NCI-H345 treated with DMSO at 0.1 percent for 48 hours (cell line): Measurements from ENCODE around the gene CRYAB.
"Not testable (repeated sequence)": the region's sequence is repeated elsewhere in the genome, so short reads cannot be mapped to it uniquely, and the experiment has no call there.

ENCODE experiments used
- DNase-seq: peaks from one replicate; lab custom pipeline; 2025; ENCODE audit not compliant: unreplicated experiment; lab: John Stamatoyannopoulos, UW

CRYAB gene

DNA sequence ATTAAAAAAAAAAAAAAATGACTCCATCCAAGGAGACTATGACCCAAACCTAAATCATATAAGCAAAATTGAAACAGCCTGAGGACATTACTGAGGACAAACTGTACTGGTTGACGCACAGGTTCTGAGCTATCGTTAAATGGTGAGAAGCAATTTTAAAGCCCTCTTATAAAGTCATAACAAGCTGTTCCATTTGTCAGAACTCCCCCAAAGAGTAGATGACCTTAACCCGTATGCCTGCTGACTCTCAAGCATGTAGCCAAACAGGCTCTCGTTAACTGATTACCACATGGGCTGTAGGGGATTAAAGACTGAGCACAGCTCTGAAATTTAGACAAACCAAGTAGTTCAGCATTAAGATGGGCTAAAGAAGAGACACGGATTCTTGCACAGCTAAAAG, 2.2 kb downstream of the CRYAB start:
- DNase-seq: no peak

DNA sequence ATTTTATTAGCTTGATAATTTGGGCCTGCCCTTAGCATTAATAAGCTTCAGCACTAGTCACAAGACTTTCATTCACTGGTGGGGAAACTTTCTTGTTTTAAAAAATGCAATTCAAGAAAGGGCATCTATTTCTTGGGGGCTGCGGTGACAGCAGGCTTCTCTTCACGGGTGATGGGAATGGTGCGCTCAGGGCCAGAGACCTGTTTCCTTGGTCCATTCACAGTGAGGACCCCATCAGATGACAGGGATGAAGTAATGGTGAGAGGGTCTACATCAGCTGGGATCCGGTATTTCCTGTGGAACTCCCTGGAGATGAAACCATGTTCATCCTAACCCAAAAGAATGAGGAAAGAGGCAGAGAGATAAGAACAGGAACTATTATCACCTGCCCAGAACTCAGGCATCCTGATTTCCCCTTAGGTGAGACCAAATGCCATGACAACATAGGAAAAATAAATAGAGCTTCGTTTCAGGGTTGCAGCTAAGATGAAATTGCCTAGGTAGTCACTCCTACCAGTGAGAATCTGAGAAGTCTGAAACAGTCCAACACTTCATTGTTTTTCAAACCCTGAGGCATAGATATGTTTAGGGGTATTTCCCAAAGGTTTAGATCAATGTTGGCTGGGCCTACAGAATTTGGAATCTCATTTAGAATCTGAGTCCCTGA, 2.8 kb downstream of the CRYAB start:
- DNase-seq: no peak

DNA sequence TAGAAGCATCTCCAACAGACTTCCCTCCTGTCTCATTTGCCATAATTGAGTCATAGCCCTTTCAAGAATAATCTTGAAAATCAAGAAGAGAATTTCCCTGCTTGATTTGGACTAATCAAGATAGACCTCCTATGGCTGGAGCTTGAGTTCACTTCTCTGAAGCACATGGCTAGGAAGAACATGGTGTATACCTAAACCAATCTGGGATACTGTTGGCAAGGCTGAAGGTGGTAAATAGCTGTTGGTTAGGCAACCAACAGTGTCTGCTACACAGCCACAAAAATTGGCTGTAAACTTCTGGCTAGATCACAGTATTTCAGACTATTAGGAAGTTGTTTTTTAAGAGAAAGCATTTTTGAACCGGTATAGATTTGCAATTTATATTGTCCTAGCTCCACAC, 4.9 kb downstream of the CRYAB start:
- no peak for DNase-seq

GRCh38 chr11:111905411-111905810, 6.2 kb downstream of the CRYAB start:
- no peak for DNase-seq

DNA sequence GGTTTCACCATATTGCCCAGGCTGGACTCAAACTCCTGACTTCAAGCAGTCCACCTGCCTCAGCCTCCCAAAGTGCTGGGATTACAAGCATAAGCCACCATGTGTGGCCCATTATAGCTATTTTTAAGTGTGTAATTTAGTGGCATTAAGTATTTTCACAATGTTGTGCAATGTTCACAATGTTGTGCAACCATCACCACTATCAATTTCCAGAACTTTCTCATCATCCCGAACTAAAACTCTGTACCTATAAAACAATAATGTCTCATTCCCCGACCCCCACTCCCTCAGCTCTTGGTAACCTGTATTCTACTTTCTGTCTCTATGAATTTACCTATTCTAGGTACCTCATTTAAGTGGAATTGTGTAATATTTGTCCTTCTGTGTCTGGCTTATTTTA, 24.7 kb downstream of the CRYAB start:
- no peak for DNase-seq

DNA sequence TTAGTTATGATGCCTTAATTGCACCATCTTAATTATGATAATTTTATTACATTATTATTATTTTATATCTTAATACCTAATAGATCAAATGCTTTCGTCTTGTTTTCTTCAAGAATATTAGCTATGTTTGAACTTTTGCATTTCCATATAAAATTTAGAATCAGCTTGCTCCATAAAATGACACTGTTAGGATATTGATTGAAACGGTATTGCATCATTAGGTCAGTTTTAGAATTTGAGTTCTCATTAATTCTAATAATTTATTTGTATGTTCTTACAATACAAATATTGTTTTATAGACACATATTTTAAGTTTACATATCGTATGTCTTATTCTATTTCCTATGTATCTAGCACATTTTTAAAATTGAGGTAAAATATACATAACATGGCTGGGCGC, 25.5 kb downstream of the CRYAB start:
- DNase-seq: no peak

GRCh38 chr11:111885053-111885452, 26.5 kb downstream of the CRYAB start:
- not testable (repeated sequence) for DNase-seq

DNA sequence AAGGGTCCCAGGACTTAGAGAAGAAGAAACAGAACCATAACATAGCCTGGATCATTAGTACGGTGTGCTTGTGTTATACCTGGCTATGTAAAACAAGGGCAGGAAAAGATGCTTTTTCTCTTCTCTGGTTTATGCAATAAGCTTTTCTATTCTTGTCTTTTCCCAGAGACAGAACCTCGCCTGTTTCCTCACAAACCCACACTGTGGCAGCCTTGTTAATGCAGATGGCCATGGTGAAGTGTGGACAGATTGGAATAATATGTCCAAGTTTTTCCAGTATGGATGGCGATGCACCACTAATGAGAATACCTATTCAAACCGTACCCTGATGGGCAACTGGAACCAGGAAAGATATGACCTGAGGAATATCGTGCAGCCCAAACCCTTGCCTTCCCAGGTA, 29.4 kb downstream of the CRYAB start:
- no peak for DNase-seq

- DNase-seq: no peak
Measured at GRCh38 chr11:111879637-111879960, 32.0 kb downstream of the CRYAB start.

- peak; percentile 95 for DNase-seq
Measured at GRCh38 chr11:111878849-111879636, 32.5 kb downstream of the CRYAB start, which contains the start of the genes CFAP68 and FDXACB1. Gene CFAP68 (plus strand): TSS chr11:111879541. CDS start chr11:111879561, 20 bp downstream. Gene FDXACB1 (minus strand): TSS chr11:111879165. CDS start chr11:111879132, 33 bp downstream.

- peak; percentile 58 for DNase-seq
Measured at GRCh38 chr11:111878385-111878848, 33.2 kb downstream of the CRYAB start.

DNA sequence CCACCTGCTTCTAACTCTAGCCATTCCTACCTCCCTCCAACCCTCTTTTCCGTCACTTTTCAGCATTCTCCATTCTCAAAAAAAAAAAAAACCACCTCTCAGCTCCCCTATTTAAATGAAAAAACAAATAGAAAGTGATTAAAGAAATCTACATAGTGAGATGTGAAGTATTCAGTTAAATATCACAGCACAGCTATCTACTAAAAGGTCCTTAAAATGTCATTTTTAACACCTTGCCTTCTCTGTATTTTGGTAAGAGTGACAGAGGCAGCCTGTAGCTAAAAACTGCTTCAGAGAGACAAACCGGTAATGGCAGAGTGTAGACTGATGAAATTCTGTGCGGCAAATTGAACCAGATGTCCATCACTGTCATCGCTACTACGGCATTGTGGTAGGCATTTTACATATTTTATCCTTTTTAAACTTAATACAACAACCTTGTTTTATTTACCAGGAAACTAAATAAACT, 39.8 kb downstream of the CRYAB start:
- no peak for DNase-seq

GRCh38 chr11:111870886-111871692, 40.5 kb downstream of the CRYAB start, which contains the start of gene ALG9:
Gene ALG9 (minus strand): TSS chr11:111871581. CDS start chr11:111871482, 99 bp downstream.
- DNase-seq: peak; percentile 77

DNA sequence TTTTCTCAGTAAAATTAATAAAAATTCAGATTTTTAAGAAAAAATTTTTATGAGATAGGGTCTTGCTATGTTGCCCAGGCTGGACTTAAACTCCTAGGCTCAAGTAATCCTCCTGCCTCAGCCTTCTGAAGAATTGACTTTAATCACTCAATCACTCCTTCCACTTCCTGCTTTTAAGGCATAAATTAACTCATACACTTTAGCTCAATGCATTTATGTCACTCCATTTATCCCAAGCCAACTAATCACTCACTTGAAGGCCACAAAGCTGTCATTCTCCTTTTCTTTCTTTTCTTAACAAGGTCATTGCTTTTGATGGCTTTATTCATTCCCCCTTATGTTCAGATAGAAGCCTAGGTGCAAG, 41.1 kb downstream of the CRYAB start:
- peak; percentile 28 for DNase-seq

DNA sequence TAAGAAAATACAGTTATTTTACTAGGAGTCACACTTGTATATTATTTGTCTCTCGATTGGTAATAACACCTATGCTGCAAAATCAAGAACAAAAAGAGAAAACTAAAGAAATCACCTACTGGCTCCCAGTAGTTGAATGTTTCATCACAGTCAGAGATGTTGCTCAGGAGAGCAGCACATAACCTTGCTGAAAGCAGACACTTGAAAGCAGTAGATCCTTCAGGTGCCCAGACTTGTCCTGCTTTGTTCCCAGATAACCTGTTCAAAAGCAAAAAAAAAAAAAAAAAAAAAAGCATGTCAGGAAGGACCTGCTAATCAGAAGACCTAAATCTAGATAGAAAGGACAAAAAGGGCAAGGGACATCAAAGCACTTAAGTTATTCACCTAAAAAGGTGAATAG, 41.5 kb downstream of the CRYAB start:
- DNase-seq: no peak

DNA sequence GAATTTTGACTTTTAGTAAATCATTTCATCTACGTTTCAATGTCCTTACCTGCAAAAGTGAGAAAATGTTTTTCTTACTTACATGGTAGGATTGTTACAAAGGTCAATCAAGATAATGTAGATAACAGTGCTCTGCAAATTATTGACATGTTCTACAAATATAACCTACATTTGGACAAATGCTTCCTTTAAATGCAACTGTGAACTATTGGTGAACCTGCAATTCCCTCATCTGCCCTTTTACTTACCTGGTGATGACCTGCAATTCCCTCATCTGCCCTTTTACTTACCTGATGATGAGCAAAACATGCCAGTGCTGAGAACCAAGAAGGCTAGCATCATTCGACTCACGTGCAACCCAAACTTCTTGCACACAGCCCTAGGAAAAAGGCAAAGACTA, 51.3 kb downstream of the CRYAB start:
- DNase-seq: no peak
